Measurements from ENCODE around the gene MSANTD1.

The MSANTD1 gene

GRCh38 chr4:3233391-3234071, 15.4 kb upstream of the MSANTD1 start:
- DNase-seq: no peak

GRCh38 chr4:3234171-3235029, 14.6 kb upstream of the MSANTD1 start:
- no peak for DNase-seq

GRCh38 chr4:3235030-3235345, 14.0 kb upstream of the MSANTD1 start:
- DNase-seq: no peak

GRCh38 chr4:3235581-3235980, 13.4 kb upstream of the MSANTD1 start:
- no peak for DNase-seq

GRCh38 chr4:3236326-3236878, 12.6 kb upstream of the MSANTD1 start:
- DNase-seq: no peak

- no peak for DNase-seq
Observed at GRCh38 chr4:3237266-3237665, 11.7 kb upstream of the MSANTD1 start.

- DNase-seq: no peak
Observed at GRCh38 chr4:3237712-3238560, 11.0 kb upstream of the MSANTD1 start.

GRCh38 chr4:3238721-3239120, 10.2 kb upstream of the MSANTD1 start:
- no peak for DNase-seq

- no peak for DNase-seq
Observed at GRCh38 chr4:3239303-3239702, 9.7 kb upstream of the MSANTD1 start.

- no peak for DNase-seq
Observed at GRCh38 chr4:3239998-3240920, 8.7 kb upstream of the MSANTD1 start.

- no peak for DNase-seq
Observed at GRCh38 chr4:3240936-3241522, 7.9 kb upstream of the MSANTD1 start.

GRCh38 chr4:3241898-3242524, 6.9 kb upstream of the MSANTD1 start:
- no peak for DNase-seq

GRCh38 chr4:3243136-3243780, 5.7 kb upstream of the MSANTD1 start:
- no peak for DNase-seq

GRCh38 chr4:3244002-3244401, 5.0 kb upstream of the MSANTD1 start:
- DNase-seq: no peak

- no peak for DNase-seq
Observed at GRCh38 chr4:3244747-3245146, 4.2 kb upstream of the MSANTD1 start.

GRCh38 chr4:3245676-3246075, 3.3 kb upstream of the MSANTD1 start:
- DNase-seq: no peak

- no peak for DNase-seq
Observed at GRCh38 chr4:3246458-3247398, 2.2 kb upstream of the MSANTD1 start.

GRCh38 chr4:3247399-3248177, 1.4 kb upstream of the MSANTD1 start:
- DNase-seq: no peak

GRCh38 chr4:3248178-3248480, 830 bp upstream of the MSANTD1 start:
- no peak for DNase-seq

Measured in GOT3 (cell line).